D341Med (cell line): ENCODE data around the gene UMODL1.

ENCODE experiments used
- DNase-seq: peaks from one replicate; pipeline ENCODE4 v3.0.0; 2012; ENCODE audit warnings: low spot score

The UMODL1 gene

DNA sequence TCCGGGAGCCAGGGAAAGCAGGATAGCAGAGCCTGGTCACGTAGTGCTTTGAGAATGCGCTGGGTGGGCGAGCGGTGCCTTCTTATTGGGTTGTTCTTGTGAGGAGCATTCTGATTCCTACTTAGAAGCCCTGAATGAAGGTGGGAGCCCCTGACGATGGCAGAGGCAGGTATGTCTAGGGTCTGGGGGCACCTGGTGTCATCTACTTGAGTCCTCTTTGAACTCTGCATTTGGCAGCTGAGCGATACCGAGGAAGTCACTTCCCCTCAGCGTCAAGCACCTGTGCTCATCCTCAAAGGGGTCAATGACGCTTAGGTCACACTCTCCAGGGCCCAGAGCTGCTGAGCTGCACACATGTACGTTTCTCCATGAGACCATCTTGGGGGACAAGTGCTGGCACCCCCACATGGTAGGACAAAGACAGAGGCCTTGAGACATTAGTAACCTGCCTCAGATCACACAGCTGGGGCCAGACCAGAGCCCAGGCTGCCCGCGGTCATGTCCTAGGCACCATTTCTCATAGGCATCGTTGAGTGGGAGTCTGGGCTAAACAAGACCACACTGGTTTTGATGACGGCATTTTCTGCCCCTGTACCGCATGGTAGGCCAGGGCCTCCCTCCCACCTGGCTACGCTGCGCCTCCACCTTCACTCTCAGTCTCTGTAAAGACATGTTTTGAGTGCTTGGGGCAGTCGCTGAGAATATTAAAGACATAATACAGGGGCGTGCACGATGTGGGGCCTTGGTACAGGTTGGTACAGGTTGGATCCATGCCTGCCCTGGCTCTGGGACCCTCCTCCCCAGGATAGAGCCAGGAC is 78.7 kb downstream of the UMODL1 start:
- no peak for DNase-seq

DNA sequence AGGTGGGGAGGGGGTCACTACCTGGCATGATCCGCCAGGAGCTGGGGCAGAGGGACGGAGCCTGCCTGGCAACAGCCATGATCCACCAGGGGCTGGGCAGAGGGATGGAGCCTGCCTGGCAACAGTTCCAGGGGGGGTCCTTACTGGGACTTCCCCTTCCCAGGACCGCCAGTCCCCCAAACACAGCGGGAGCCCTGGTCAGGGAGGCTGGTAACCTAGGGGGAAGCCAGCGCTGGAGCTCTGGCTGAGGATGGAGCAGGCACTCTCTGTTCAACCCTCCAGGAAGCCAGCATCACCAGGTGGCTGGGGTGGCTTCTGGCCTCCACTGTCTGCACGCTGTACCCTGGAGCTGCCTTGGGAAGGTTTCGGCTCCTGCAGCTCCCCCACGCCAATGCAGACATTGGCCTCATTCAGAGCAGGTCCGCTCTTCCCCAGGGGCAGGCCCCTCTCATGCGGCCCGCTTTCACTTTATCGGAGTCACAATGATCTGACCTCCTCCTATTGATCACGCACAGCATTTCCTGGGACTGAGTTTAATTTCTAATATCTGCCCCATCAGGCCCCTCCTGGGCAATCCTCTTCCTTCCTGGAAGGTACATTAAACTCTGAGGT is 79.5 kb downstream of the UMODL1 start:
- DNase-seq = no peak

DNA sequence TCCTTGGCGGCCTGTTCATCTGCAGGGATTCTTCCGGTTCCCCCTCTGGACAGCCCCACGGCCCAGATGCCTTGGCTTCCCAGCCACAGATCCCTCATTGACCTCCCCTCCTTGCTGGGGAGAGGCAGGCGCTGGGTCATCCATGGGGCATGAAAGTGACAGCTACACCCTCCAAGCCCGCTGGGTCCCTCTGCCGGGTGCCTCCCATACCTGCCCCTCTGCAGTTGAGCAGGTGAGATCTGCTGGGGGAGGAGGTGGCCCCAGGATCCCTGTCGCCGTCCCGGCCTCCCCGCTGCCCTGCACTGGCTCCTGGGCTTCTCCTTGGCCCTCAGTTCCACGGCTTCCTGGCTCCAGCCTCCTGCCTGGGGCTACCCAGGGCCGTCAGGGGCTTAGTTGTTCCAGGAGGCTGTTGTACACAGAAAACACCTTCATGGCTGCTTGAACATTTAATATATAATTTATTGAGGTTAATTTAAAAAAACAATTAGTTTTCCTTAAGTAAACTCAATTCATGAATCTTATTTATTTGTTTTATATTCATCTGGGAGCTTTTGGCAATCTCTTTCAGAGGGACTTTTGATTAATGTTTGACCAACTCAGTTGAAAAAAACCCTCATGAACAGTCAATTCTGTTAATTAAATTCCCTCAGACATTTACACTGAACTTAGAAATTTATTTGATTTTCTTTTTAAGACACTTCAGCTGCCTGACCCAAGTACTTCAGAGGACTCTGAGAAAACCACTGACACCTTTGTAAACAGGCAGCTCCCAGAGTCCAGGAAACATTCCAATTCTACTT is 80.2 kb downstream of the UMODL1 start:
- DNase-seq = no peak

DNA sequence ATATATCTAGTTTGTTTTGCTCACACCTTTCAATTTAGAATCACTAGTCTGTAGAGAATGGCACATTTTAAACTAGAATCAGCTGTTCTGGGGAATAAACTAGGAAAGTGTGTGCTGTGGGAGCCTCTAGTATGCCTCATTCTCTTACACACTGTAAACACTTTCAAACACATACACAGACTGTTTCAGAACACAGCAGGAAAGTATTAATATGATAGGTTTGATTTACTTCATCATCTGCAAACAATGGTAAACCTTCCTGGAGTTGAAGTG is 80.8 kb downstream of the UMODL1 start:
- DNase-seq = no peak

DNA sequence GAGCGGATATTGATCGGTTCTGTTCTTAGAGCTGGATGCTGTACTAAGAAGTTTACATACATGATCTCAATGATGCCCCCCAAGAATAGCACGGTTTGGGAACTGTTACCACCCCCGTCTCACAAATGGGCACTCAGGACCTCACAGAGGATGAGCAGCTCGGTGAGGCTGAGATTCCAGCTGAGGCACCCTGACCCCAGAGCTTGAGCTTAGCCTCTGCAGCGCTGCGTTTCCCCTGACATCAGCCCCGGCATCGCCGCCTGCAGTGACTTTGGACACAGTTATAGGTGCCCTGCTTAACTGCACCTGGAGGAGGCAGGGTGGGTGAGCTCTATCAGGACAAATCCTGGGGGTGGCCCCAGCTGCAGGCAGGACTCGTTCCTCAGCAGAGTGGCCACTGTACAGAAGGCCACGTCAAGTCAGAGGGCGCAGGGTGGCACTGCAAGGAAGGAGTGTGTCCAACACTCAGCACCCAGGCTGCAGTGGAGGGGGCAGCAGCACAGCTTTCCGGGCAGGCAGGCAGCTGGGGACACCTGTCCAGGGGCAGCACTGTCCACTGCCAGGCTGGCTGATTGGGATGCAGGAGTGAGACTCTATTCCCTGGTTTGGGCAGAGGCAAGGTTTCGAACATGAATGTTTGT is 82.0 kb downstream of the UMODL1 start:
- DNase-seq = no peak

DNA sequence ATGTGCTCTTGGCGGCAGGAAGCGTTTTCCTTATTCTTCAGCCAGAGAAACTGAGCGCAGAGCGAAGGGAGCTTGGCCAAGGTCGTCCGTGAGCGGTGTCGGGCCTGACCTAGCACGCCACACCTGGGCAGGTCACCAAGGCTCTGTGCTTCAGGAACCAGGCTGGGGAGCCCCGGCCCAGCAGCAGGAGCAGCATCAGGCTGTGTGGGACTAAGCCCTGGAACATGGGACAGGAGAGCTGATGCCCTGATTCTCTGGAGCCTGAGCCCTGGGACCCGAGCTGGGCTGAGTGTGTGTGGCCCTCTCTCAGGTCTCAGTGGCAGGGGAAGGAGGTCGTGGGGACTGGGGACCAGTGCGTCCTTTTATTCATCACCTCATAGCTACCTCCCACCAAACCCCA is 82.6 kb downstream of the UMODL1 start:
- DNase-seq = no peak

DNA sequence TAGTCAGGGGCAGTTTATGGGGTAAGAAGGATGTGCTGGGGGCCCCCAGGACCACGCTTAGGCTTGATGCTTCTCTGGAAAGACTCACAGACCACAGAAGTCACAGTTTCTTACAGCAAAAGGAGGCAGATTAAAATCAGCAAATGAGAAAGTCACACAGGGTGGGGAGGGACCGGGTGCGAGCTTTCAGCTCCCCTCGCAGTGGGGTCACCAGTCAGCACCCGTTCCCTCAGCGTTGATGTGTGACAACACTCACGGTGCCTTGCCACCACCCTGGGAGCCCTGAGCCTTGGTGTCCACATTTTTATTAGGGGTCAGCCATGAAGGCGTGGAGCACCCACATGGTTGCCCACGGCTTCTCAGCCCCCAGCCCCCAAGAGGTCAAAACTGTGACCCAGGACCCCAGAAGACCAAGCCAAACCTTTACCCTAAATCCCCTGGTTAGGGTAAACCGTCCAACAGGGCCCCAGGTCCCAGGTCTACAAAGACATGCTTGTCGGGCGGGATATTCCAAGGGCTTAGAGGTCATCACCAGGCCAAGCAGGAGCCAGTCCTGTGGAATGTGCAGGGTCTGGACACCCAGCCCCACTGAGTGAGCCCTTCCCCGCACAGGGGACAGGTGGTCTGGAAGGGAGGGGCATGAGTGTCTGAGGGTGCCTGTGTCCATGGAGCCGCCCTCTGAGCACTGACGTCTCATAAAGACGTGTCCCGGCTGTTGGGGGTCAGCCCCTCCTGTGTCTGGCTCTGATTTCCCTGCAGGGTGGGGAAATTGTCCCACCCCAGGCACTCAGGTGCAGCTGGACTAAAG is 83.3 kb downstream of the UMODL1 start:
- no peak for DNase-seq

DNA sequence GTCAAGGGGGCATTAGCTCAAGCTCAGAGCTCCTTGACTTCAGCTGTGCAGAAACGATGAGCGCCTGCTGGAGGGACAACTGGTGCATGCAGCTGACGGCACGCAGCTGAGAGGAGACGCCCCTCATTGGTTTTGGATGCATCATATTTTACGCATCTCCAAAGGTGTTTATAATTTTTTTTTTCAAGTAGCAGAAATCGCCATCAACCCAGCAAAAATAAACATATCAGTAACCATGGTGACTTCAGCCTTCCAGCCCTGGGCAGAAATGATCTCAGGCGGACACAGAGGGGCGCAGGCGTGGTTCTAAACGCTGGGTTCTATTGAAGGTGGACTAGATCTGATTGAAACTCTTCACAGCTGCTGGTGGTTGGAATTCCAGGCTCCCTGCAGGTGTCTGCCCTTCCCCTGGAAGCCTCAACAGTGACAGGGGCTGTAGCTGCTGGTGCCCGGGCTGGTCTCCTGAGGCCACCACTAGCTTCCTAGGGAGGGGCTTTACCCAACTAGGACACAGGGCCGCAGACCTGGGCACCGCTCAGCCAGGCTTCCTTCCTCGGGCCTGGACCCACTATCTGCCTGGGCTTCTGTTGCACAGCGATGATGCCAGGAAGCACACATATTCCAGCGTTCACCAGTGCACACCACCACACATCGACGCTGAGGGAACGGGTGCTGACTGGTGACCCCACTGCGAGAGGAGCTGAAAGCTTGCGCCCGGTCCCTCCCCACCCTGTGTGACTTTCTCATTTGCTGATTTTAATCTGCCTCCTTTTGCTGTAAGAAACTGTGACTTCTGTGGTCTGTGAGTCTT is 84.1 kb downstream of the UMODL1 start:
- DNase-seq = no peak

DNA sequence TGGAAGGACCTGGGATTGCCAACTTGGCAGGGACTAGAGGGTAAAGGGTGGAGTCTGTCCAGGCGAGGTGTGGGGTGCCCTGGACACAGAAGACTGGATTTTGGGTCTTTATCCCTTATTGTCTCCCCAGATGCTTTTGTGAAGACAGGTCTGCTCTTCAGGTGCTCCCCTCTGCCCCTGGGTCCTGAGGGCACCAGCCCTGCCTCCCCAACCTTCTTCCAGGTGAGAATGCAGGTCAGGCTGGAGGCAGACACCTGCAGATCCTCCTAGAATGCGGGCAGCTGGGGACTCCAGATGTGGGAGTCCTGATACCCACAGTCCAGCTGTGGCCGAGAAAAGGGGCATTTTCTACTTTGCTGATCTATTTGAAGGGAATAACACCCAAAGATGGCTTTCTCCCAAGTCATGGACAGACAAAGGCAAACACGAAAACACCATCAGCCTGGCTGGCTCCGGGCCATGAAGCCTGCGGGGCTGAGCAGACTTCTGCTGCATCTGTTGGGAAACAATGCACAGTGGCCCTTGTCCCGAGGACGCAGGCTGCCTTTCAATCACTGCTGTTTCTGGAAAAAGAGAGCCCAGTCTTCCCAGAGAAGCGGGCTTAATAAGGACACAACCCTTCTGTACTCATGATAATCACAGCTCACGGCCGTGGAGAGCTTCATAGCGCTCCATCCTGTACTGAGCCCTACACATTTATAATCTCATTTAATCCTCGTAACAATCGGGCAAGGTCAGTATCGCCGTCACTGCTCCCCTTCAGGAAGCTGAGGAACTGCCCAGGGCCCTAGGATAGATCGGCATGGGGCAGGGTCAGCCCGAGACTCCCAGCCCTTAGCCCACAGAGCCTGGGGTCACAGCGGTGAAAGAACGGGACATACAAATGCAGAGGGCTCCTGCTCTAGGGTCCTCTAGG is 85.8 kb downstream of the UMODL1 start:
- peak; percentile 39 for DNase-seq

DNA sequence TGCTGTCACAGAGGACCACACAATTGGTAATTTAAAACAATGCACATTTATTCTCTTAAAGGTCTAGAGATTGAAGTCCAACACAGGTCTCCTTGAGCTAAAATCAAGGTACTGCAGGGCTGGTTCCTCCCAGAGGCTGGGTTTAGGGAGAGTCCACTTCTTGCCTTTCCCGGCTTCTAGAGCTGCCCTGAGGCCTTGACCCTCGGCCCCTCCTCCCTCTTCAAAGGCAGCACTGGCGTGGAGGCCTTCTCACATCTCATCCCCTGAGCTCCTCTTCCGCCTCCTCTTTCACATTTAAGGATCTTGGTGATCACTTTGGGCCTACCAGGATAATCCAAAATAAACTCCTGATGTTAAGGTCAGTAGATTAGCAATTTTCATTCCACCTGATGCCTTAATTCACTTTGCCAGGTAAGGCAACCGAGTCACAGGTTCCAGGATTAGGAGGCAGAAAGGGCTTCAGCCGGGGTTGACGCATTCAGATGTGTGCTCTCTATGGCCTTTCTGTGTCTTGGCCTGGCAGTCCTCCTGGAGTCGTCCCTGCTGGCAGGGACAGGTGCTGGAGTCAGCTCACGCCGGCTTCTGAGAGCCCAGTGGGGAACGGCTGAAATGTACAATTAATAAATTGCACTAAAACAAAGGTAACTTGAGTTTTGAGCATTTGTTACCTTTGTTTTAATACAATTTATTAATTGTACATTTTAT is 86.6 kb downstream of the UMODL1 start:
- DNase-seq = peak; percentile 27

DNA sequence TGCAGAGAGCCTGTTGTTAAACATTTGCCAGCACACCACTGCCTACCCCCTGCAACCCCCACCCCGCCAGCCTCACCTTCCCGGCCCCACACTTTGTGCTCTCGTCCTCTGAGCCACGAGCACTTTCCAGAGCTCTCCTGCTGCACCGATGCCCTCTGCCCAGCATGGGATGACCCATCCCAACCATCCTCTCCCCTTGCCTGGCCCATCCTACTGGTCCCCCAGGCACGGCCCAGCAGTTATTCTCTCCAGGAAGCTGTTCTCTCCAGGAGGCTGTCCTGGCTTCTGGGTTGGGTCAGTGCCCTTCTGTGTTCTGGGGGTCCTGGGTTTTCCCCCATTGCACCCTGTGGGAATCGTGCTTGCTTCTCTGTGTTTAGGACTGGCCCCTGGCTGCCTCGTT is 87.7 kb downstream of the UMODL1 start:
- DNase-seq = peak; percentile 12

DNA sequence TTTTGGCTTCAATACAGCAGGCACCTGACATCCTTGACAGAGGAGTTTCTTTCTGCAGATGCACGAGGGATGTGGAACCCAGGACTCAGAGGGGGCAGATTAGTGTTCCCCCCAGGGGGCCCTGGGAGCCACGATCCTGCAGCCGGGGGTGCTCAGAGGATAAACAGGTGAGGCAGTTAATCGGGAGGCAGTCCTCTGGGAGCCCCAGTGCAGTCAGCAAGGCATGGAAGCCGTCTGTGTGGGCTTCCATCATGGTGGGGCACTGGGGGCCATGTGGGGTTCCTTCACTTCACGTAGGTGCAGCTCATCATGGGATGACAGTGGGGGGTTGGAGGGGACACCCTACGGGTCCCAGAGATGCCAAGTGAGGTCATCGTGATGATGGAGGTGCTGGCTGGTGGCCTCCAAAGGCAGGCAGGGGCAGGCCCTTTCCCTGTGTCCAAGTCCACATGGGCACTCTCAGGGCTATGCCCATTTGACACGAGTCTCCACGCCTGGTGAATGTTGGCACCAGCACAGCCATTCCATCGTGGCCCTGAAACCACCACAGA is 88.5 kb downstream of the UMODL1 start:
- peak; percentile 15 for DNase-seq

DNA sequence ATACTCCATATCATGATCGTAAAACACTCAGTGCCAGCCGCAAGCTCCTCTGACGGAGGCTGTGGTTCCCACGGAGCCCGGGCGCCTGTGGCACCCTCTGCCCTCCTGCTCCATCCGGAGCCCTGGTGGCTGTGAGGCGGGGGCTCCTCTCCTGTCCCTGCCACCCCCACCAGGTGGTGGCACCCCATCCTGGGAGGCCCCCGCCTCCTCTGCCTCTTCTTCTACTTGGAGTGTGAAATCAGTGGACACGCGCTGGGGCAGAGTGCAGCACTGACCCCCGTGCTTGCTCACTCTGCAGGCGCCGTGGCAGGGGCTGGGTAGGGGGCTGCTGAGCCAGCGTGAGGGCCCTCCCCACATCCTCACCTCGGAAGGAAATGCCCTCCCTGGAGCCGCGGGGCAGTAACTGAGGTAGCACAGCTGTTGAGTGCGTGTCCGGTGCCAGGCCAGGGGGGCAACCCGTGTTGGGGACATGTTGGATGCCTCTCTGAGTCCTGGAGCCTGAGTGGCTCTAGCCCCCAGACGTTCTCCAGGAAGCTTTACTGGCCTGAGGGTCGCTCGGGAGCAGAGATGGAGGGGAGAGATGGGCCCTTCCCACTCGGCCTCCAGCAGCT is 89.1 kb downstream of the UMODL1 start:
- peak; percentile 19 for DNase-seq

DNA sequence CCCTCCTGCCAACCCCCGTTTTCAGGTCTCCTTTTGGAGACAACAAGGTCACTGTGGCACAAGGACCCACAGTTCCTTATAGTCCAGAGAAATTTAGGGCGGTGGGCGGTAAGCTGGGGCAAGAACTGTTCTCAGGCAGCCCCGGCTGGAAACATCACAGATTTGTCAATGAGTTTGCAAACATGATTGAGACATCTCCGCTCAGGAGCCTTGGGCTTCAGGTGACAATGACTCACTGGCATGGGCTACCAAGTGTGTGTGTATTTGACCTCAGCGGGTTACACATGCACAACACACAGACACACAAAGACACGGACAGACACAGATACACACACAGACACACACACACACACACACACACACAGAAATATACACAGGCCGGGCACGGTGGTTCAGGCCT is 89.6 kb downstream of the UMODL1 start:
- no peak for DNase-seq

DNA sequence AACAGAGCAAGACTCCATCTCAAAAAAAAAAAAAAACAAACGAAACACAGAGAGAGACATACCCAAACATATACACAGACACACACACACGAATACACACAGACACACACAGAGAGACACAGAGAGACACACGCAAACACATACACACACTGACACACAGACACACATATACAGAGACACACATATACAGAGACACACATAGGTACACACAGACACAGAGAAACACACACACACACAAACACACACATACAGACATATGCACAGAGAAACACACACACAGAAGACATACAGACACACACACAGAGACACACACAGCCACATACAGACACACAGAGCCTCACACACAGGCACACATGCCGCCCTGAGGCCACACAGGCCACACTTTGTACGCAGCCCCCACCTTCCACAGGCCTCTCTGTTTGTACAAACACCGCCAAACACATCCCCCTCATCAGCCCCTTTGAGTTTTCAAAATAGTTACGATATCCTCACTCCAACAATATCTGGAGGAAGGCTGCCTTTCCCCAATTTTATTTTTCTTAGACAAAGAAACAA is 90.4 kb downstream of the UMODL1 start:
- no peak for DNase-seq

DNA sequence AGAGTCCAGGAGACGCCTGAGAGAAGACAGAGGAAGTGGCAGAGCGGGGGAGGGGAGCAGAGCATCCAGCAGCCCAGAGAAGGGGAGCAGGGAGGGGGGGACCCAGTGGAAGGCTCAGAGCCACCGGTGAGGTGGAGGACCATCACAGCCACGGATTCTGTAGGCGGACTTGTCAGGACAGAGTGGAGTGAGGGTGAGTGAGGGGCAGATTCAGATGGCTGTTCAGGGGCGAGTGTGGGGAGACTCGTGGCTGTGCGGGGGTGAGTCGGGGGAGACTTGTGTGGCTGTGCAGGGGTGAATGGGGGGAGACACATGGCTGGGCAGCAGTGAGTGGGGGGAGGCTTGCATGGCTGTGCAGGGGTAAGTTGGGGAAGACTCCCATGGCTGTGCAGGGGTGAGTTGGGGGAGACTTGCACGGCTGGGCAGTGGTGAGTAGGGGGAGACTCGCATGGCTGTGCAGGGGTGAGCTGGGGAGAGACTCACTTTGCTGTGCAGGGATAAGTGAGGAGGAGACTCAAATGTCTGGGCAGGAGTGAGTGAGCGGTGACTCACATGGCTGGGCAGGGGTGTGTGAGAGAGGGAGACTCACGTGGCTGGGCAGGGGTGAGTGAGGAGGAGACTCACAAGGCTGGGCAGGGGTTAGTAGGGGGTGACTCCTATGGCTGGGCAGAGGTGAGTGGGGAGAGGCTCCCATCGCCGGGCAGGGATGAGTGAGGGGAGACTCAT is 91.0 kb downstream of the UMODL1 start:
- DNase-seq = peak; percentile 12

DNA sequence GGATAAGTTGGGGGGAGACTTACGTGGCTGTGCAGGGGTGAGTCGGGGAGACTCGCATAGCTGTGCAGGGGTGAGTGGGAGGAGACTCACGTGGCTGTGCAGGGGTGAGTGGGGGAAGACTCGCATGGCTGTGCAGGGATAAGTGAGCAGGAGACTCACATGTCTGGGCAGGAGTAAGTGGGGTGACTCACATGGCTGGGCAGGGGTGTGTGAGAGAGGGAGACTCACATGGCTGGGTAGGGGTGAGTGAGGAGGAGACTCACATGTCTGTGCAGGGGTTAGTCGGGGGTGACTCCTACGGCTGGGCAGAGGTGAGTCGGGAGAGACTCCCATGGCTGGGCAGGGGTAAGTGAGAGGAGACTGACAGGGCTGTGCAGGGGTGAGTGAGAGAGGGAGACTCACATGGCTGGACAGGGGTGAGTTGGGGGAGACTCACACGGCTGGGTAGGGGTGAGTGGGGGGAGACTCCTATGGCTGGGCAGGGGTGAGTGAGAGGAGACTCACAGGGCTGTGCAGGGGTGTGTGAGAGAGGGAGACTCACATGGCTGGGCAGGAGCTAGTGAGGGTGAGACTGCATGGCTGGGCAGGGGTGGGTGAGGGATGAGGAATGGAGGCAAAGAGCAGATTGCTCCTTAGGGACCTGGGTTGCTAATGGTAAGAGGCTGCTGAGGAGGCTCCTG is 91.9 kb downstream of the UMODL1 start:
- no peak for DNase-seq
